SU-DHL-6 (cell line): Measurements from ENCODE around the gene MCTP1.

ENCODE experiments used
- H2AFZ ChIP-seq: fragments of 200-600 bp; sonication (generic); 2 replicates; pipeline ENCODE4 v1.6.1; 2014; ENCODE audit warnings: low read depth, mild to moderate bottlenecking, moderate library complexity, mixed read lengths, antibody characterized with exemption, low read length; ENCODE audit not compliant: severe bottlenecking
- H3F3A ChIP-seq: fragments of 200-600 bp; shearing (Covaris generic); 2 replicates; pipeline ENCODE4 v1.6.0; 2016; ENCODE audit warnings: antibody characterized with exemption, mild to moderate bottlenecking; ENCODE audit not compliant: insufficient read depth
- H3K27ac ChIP-seq: fragments of 200-600 bp; sonication (generic); 2 replicates; pipeline ENCODE4 v1.5.1; 2016; ENCODE audit warnings: low read depth, mild to moderate bottlenecking, low read length, moderate library complexity, mixed read lengths
- H3K27me3 ChIP-seq: fragments of 200-600 bp; sonication (generic), shearing (Covaris generic); 2 replicates; pipeline ENCODE4 v1.6.0; 2014; ENCODE audit warnings: mild to moderate bottlenecking, low read length
- H3K36me3 ChIP-seq: fragments of 200-600 bp; sonication (generic); 2 replicates; pipeline ENCODE4 v1.6.1; 2014; ENCODE audit warnings: mild to moderate bottlenecking, low read length, mixed read lengths
- H3K4me2 ChIP-seq: fragments of 300-600, 200-600 bp; shearing (Covaris generic), sonication (generic); 2 replicates; pipeline ENCODE4 v1.6.0; 2014; ENCODE audit warnings: low read length, low read depth, mild to moderate bottlenecking; ENCODE audit not compliant: poor library complexity, severe bottlenecking
- H3K4me3 ChIP-seq: fragments of 200-600 bp; sonication (generic); 2 replicates; pipeline ENCODE4 v1.5.1; 2014; ENCODE audit warnings: antibody characterized with exemption, low read length, mild to moderate bottlenecking, mixed read lengths; ENCODE audit not compliant: insufficient read depth, poor library complexity, severe bottlenecking
- H3K79me2 ChIP-seq: fragments of 200-600 bp; sonication (generic); 2 replicates; pipeline ENCODE4 v1.6.1; 2014; ENCODE audit warnings: mild to moderate bottlenecking, low read length, moderate library complexity; ENCODE audit not compliant: insufficient read depth
- H3K9ac ChIP-seq: fragments of 200-600 bp; sonication (generic); 2 replicates; pipeline ENCODE4 v1.7.0; 2014; ENCODE audit warnings: mild to moderate bottlenecking, low read length
- H3K9me2 ChIP-seq: fragments of 200-600 bp; sonication (generic); replicated peaks from 2 replicates; pipeline ENCODE4 v1.6.1; 2014; ENCODE audit warnings: low read length; ENCODE audit not compliant: insufficient read depth
- H3K9me3 ChIP-seq: fragments of 200-600 bp; sonication (generic); 2 replicates; pipeline ENCODE4 v1.6.1; 2014; ENCODE audit warnings: low read length, mixed read lengths; ENCODE audit not compliant: insufficient read depth
- H4K20me1 ChIP-seq: fragments of 200-600 bp; sonication (generic); 2 replicates; pipeline ENCODE4 v1.6.1; 2014; ENCODE audit warnings: low read depth, mild to moderate bottlenecking, antibody characterized with exemption, low read length, moderate library complexity, mixed read lengths
- EZH2phosphoT487 ChIP-seq: fragments of 200-600 bp; sonication (generic), shearing (Covaris generic); conservative IDR thresholded peaks from 2 replicates; pipeline ENCODE4 v1.6.1; 2018; ENCODE audit warnings: mild to moderate bottlenecking, antibody characterized with exemption, low read length, moderate library complexity, mixed read lengths
- TF ChIP-seq, protein P1 (sequence below): fragments of 200-600 bp; sonication (generic); IDR thresholded peaks from one replicate; pipeline ENCODE4 v1.5.1; 2017; ENCODE audit warnings: antibody characterized with exemption, mild to moderate bottlenecking, low read length, moderate library complexity; ENCODE audit not compliant: insufficient read depth, poor library complexity, severe bottlenecking

The MCTP1 gene

DNA sequence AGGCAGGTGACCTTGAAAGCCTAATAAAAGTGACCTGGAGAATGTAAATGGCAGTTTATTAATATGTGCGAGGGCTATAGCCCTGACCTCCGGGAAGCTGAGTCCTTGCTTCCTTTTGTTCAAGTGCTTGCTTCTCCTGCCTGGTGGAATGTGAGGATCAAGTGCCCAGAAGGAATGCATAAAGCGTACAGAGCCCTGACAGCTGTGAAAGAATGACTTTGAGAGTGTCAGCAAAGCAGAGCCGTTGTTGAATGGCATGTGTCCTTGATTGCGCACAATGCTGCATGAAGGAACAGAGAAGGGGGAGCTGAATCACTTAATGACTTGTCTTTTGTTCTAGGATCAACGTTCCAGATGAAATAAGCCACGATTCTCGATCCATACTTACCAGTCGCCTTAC is 533.4 kb downstream of the MCTP1 start:
- TF ChIP-seq, protein P1, sequence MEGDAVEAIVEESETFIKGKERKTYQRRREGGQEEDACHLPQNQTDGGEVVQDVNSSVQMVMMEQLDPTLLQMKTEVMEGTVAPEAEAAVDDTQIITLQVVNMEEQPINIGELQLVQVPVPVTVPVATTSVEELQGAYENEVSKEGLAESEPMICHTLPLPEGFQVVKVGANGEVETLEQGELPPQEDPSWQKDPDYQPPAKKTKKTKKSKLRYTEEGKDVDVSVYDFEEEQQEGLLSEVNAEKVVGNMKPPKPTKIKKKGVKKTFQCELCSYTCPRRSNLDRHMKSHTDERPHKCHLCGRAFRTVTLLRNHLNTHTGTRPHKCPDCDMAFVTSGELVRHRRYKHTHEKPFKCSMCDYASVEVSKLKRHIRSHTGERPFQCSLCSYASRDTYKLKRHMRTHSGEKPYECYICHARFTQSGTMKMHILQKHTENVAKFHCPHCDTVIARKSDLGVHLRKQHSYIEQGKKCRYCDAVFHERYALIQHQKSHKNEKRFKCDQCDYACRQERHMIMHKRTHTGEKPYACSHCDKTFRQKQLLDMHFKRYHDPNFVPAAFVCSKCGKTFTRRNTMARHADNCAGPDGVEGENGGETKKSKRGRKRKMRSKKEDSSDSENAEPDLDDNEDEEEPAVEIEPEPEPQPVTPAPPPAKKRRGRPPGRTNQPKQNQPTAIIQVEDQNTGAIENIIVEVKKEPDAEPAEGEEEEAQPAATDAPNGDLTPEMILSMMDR = no peak
- no peak for TF ChIP-seq EZH2phosphoT487
- no peak overlapping the region for H3K27ac ChIP-seq
- no peaks in the 10 kb centered on the region for H3K36me3 ChIP-seq
- H2AFZ ChIP-seq = no peak overlapping the region
- no peak overlapping the region for H3K4me2 ChIP-seq
- H3K9me3 ChIP-seq = no peaks in the 10 kb centered on the region
- no peaks in the 10 kb centered on the region for H3F3A ChIP-seq
- no peaks in the 10 kb centered on the region for H3K9me2 ChIP-seq
- H3K79me2 ChIP-seq = no peaks in the 10 kb centered on the region
- H3K4me3 ChIP-seq = no peak overlapping the region
- no peaks in the 10 kb centered on the region for H4K20me1 ChIP-seq
- no peak overlapping the region for H3K9ac ChIP-seq
- H3K27me3 ChIP-seq = 0 out of 2 replicates have a peak, but pooled peaks cover 3% of the 10 kb centered on the region

DNA sequence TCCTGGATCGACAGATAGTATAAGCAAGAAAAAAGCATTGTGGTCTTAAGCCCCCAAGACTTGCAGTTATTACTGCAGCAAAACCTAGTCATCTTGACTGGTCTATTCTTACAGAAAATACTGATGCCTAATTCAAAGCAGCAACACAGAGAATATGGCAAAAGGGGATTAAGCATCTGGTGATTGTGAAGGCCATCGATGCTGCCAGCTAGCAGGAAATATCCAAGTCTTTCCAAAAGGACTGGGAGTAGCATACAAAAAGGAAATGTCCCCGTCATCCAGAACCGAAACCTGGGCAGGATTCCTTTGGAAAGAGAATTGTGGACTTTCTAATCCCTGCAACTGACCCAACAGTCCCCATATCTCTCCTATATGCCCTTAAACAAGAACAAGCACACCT is 534.2 kb downstream of the MCTP1 start:
- H3K9me3 ChIP-seq = no peaks in the 10 kb centered on the region
- no peaks in the 10 kb centered on the region for H4K20me1 ChIP-seq
- H2AFZ ChIP-seq = no peak overlapping the region
- H3K36me3 ChIP-seq = no peaks in the 10 kb centered on the region
- H3K4me3 ChIP-seq = no peak overlapping the region
- H3K9ac ChIP-seq = no peak overlapping the region
- no peak overlapping the region for H3K27ac ChIP-seq
- TF ChIP-seq EZH2phosphoT487 = no peak
- TF ChIP-seq, protein P1 = no peak
- 0 out of 2 replicates have a peak, but pooled peaks cover 3% of the 10 kb centered on the region for H3K27me3 ChIP-seq
- H3K79me2 ChIP-seq = no peaks in the 10 kb centered on the region
- no peaks in the 10 kb centered on the region for H3F3A ChIP-seq
- H3K9me2 ChIP-seq = no peaks in the 10 kb centered on the region
- no peak overlapping the region for H3K4me2 ChIP-seq

DNA sequence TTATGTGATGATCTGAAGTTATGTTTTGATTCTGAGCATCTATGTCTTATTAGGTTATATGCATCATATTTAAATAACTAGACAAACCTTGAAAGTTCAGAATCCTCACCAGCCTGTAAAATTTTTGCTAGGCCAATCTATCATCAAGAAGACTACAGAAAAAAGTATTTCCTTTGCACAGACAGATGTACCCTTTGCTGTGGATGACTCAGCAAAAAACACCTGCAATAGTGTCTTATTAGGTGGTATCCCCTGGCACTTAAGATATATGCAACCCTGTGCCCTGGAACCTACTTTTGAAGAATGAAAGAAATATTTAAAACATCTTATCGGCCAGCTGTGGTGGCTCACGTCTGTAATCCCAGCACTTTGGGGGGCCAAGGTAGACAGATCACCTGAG is 535.9 kb downstream of the MCTP1 start:
- H3K27ac ChIP-seq = no peak overlapping the region
- no peaks in the 10 kb centered on the region for H3K9me3 ChIP-seq
- no peaks in the 10 kb centered on the region for H3K27me3 ChIP-seq
- no peak overlapping the region for H2AFZ ChIP-seq
- no peaks in the 10 kb centered on the region for H3F3A ChIP-seq
- no peak overlapping the region for H3K9ac ChIP-seq
- H4K20me1 ChIP-seq = no peaks in the 10 kb centered on the region
- H3K36me3 ChIP-seq = no peaks in the 10 kb centered on the region
- H3K4me3 ChIP-seq = no peak overlapping the region
- TF ChIP-seq, protein P1 = no peak
- no peak for TF ChIP-seq EZH2phosphoT487
- no peaks in the 10 kb centered on the region for H3K9me2 ChIP-seq
- H3K79me2 ChIP-seq = no peaks in the 10 kb centered on the region
- H3K4me2 ChIP-seq = no peak overlapping the region

DNA sequence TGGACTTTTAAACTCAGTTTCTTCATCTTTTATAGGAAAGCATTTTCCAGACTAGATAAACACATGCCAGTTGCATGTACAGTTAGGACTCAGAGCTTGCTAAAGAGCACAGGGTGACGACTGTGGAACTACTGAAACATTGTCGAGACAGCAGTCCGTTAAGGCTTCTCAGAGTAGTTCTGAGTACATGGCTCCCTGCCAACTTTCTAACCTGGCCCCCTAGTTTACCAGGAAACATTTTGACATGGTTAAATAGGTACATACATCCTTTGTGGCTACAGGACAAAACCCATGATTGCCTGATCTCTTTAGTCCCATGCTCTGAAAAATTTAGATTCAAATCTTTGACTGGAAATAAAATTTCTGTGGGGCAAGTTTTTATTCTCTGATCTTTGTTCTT is 536.7 kb downstream of the MCTP1 start:
- no peaks in the 10 kb centered on the region for H3K9me3 ChIP-seq
- H3K4me2 ChIP-seq = no peak overlapping the region
- no peak overlapping the region for H3K4me3 ChIP-seq
- no peaks in the 10 kb centered on the region for H4K20me1 ChIP-seq
- TF ChIP-seq, protein P1 = no peak
- TF ChIP-seq EZH2phosphoT487 = no peak
- H2AFZ ChIP-seq = no peak overlapping the region
- H3K27me3 ChIP-seq = no peaks in the 10 kb centered on the region
- no peak overlapping the region for H3K27ac ChIP-seq
- H3K9me2 ChIP-seq = no peaks in the 10 kb centered on the region
- no peaks in the 10 kb centered on the region for H3K36me3 ChIP-seq
- no peak overlapping the region for H3K9ac ChIP-seq
- H3K79me2 ChIP-seq = no peaks in the 10 kb centered on the region
- no peaks in the 10 kb centered on the region for H3F3A ChIP-seq
